Keratinocyte (primary cell): ENCODE measurements around the gene CALML3. TPM values are rescaled to one million over a fixed set of nuclear protein-coding genes. Genes with fewer than 3 reads are reported as not detected.

ENCODE experiments used
- DNase-seq: peaks from one replicate; pipeline ENCODE4 v3.0.0-alpha.2; 2011; ENCODE audit warnings: low read depth, missing footprints, low spot score
- FAIRE-seq: peaks from 2 replicates; lab custom pipeline; 2011; peaks lifted over from hg19 to GRCh38; lab: Jason Lieb, UNC
- H2AFZ ChIP-seq: 2 replicates; pipeline ENCODE4 v1.6.0; 2012; ENCODE audit warnings: low read length, control low read depth, inconsistent platforms; ENCODE audit not compliant: control insufficient read depth
- H3K27ac ChIP-seq: 2 replicates; pipeline ENCODE4 v1.5.1; 2011; ENCODE audit warnings: low read length; ENCODE audit not compliant: control insufficient read depth, insufficient read depth
- H3K27me3 ChIP-seq: 3 replicates; pipeline ENCODE4 v1.6.0; 2011; ENCODE audit warnings: low read length; ENCODE audit not compliant: control insufficient read depth, insufficient read depth; ENCODE audit errors: extremely low read depth
- H3K36me3 ChIP-seq, 2 experiments: 2 replicates in 1 of 2; 3 replicates in 1 of 2; pipeline ENCODE4 v1.5.1; 2011; ENCODE audit warnings: low read length in 2 of 2, mild to moderate bottlenecking in 1 of 2; ENCODE audit not compliant: control insufficient read depth in 2 of 2, insufficient read depth in 2 of 2; ENCODE audit errors: extremely low read depth in 1 of 2
- H3K4me1 ChIP-seq: 3 replicates; pipeline ENCODE4 v1.5.1; 2011; ENCODE audit warnings: low read length; ENCODE audit not compliant: control insufficient read depth, insufficient read depth; ENCODE audit errors: extremely low read depth
- H3K4me2 ChIP-seq: 3 replicates; pipeline ENCODE4 v1.6.0; 2011; ENCODE audit warnings: low read depth, low read length; ENCODE audit not compliant: control insufficient read depth, insufficient read depth; ENCODE audit errors: extremely low read depth
- H3K4me3 ChIP-seq, 3 experiments: fragments of 200-600 bp in 1 of 3; sonication (generic) in 1 of 3; 2 replicates in 2 of 3; 3 replicates in 1 of 3; pipeline ENCODE4 v1.5.1; 2011 to 2016; ENCODE audit warnings: low read length in 3 of 3, mild to moderate bottlenecking in 3 of 3, control low read depth in 2 of 3, inconsistent platforms in 1 of 3, low read depth in 1 of 3, mixed read lengths in 1 of 3, mixed run types in 1 of 3, moderate library complexity in 1 of 3; ENCODE audit not compliant: control insufficient read depth in 2 of 3, insufficient read depth in 2 of 3; ENCODE audit errors: extremely low read depth in 1 of 3
- H3K79me2 ChIP-seq: 2 replicates; pipeline ENCODE4 v1.6.0; 2012; ENCODE audit warnings: low read length; ENCODE audit not compliant: control insufficient read depth, insufficient read depth
- H3K9ac ChIP-seq: 3 replicates; pipeline ENCODE4 v1.6.0; 2011; ENCODE audit warnings: low read length; ENCODE audit not compliant: control insufficient read depth, insufficient read depth; ENCODE audit errors: extremely low read depth
- H3K9me1 ChIP-seq: 3 replicates; pipeline ENCODE4 v1.6.0; 2011; ENCODE audit warnings: low read length; ENCODE audit not compliant: control insufficient read depth, insufficient read depth; ENCODE audit errors: extremely low read depth
- H3K9me3 ChIP-seq: 2 replicates; pipeline ENCODE4 v1.5.1; 2012; ENCODE audit warnings: low read depth, low read length; ENCODE audit not compliant: control insufficient read depth
- H4K20me1 ChIP-seq: 3 replicates; pipeline ENCODE4 v1.6.0; 2011; ENCODE audit warnings: low read length; ENCODE audit not compliant: control insufficient read depth, insufficient read depth; ENCODE audit errors: extremely low read depth
- CTCF ChIP-seq, 3 experiments: IDR thresholded peaks in 1 of 3; conservative IDR thresholded peaks in 1 of 3; optimal IDR thresholded peaks in 1 of 3; 2 replicates in 2 of 3; 3 replicates in 1 of 3; pipeline versions ENCODE3 to v1.5.1; 2011; ENCODE audit warnings: low read length in 3 of 3, mild to moderate bottlenecking in 3 of 3, moderate library complexity in 2 of 3, control low read depth in 1 of 3, inconsistent platforms in 1 of 3; ENCODE audit not compliant: insufficient read depth in 2 of 3; ENCODE audit errors: extremely low read depth in 1 of 3
- EZH2 ChIP-seq: IDR thresholded peaks from one replicate; pipeline ENCODE4 v1.6.1; 2012; ENCODE audit warnings: inconsistent platforms, mild to moderate bottlenecking, low read length, moderate library complexity
- dilution Hi-C: fragments of 300-500 bp; cut with MboI; formaldehyde crosslinking; loops from one replicate; pipeline ENCODE4 v1.7.0; 2020; ENCODE audit warnings: low sequenced_read_pairs; ENCODE audit not compliant: extremely low pct_ligation_motif_present
- polyA plus RNA-seq, 5 experiments: library from polyadenylated mRNA; depleted of rRNA in 3 of 5; stranded (reverse) in 3 of 5; stranded (forward) in 1 of 5; unstranded in 1 of 5; fragments of >200 nt; gene quantifications; 1 replicate in 1 of 5; 2 replicates in 3 of 5; 3 replicates in 1 of 5; pipeline versions ENCODE4 v1.2.1 to v1.2.3, GENCODE V29; 2011 to 2012; ENCODE audit warnings: missing spikeins in 2 of 5, low read depth in 1 of 5, low replicate concordance in 1 of 5

The CALML3 gene
- polyA plus RNA-seq, 1 donor (not counting 4 experiments of a cell fraction or from before 2014, with no cell fraction given) = 7.6 TPM

- Histone ChIP-seq H3K4me3 (no peak overlapping the region), H3K9me1 (no peaks in the 10 kb centered on the region), H3K9ac (no peak overlapping the region), H3K27me3 (no peaks in the 10 kb centered on the region), H3K27ac (no peak overlapping the region), H3K9me3 (no peaks in the 10 kb centered on the region), H3K79me2 (no peaks in the 10 kb centered on the region), H2AFZ (no peak overlapping the region), H3K4me1 (peaks cover 35% of the 10 kb centered on the region), H3K4me2 (no peak overlapping the region), H4K20me1 (no peaks in the 10 kb centered on the region), H3K36me3 (no peaks in the 10 kb centered on the region)
- dilution Hi-C loops = no loop called here
- no peak for FAIRE-seq
- DNase-seq = no peak
- no peak for TF ChIP-seq EZH2
- no peak for TF ChIP-seq CTCF (optimal IDR thresholded peaks at IDR 0.05 in 1 of 3, IDR thresholded peaks at IDR 0.05 in 1 of 3, conservative IDR thresholded peaks at IDR 0.05 in 1 of 3; ENCODE audit: extremely low read depth in 1 of 3, insufficient read depth in 2 of 3, low read length in 3 of 3)
These were observed 17.1 kb upstream of the CALML3 start for GRCh38 chr10:5507649-5508131.

GRCh38 chr10:5508161-5508604, 16.6 kb upstream of the CALML3 start:
- no peak for TF ChIP-seq EZH2
- no peak for TF ChIP-seq CTCF (optimal IDR thresholded peaks at IDR 0.05 in 1 of 3, IDR thresholded peaks at IDR 0.05 in 1 of 3, conservative IDR thresholded peaks at IDR 0.05 in 1 of 3; ENCODE audit: extremely low read depth in 1 of 3, insufficient read depth in 2 of 3, low read length in 3 of 3)
- no peak for DNase-seq
- no peak for FAIRE-seq

More at GRCh38 chr10:5508161-5508604, 16.6 kb upstream of the CALML3 start:
- Histone ChIP-seq H3K4me3 (no peak overlapping the region), H4K20me1 (no peaks in the 10 kb centered on the region), H3K4me1 (peaks cover 36% of the 10 kb centered on the region), H3K27ac (no peak overlapping the region), H3K4me2 (no peak overlapping the region), H3K36me3 (no peaks in the 10 kb centered on the region), H3K9me1 (no peaks in the 10 kb centered on the region), H3K9me3 (no peaks in the 10 kb centered on the region), H2AFZ (no peak overlapping the region), H3K27me3 (no peaks in the 10 kb centered on the region), H3K9ac (no peak overlapping the region), H3K79me2 (no peaks in the 10 kb centered on the region)
- dilution Hi-C loops = no loop called here
